NCI-H146 treated with DMSO at 0.1 percent for 48 hours (cell line): ENCODE results near the gene DSC3.

ENCODE experiments used
- DNase-seq: peaks from one replicate; lab custom pipeline; 2025; ENCODE audit not compliant: unreplicated experiment; lab: John Stamatoyannopoulos, UW

DSC3 gene

GRCh38 chr18:31042406-31043181 lies at the start of gene DSC3:
DSC3 (minus strand) TSS chr18:31042742; CDS start chr18:31042660, 82 bp downstream.
- no peak for DNase-seq

DNA sequence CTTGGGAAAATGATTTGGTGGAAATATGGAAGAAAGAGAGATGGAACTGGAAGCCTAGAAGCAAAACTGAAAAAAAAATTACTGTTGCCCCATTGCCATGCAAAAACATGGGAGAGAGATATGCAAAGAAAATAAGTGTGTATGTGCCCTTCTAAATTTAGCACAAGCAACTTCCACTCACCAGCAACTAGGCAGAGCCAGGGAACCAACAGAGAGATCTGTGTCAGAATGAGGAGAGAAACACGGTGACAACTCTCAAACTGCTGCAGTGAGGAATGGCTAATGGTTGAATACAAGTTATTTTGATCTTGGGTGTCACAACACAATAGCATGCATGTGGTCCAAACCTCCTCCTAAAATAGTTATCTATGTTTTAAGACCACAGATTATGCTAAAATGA lies 48.8 kb upstream of the DSC3 start:
- no peak for DNase-seq

DNA sequence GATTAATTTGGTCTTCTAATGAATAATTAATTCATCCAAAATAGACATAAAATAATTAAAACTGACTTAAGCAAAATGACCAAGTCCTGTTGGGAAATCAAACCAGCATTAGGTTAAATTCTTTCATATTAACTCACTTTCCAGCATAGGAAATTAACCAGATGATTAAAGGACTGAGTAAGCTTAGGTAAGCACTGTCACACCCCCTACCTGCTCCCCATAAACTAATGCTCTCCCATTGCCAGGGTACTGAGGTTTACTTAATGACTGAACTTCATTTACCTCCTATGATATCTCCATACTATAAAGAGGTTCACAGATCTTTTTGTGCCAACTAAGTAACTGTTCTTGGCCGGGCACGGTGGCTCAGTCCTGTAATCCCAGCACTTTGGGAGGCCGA lies 46.0 kb upstream of the DSC3 start:
- DNase-seq: no peak

DNA sequence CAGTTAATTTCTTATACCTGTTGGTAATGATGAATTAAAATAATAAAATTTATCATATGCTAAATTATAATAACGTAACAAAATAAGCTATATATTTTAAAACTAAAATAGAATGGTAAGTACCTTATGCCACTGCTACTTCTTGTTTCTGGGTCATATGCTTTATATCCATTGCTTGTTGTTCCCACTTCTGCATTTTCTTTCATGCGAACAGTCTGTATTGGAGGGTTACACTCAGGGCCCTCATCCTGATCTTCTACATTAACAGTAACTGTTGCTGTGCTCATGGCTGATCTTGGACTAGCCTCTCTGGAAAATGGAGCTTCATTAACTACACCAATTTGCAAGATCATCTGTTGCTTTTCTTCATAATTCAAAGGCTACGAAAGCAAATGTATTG lies 37.4 kb upstream of the DSC3 start:
- DNase-seq: no peak

DNA sequence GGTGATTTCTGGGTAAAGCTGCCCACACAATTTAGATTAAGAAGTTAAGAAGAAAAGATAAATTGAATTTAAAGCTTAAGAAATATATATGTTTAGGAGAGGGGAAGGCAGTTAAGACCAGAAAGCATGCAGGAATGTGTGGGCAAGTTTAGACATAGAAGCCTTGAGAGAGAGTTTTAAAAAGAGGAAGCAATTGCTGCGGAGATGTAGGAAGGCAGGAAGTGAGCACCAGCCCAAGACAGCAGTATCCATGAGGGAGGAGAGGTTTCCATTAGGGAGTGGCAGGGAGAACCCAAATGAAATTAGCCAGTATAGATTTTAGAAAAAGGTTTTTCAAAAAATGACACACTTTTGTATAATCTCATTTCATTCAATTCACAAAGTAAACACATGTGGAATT lies 35.3 kb upstream of the DSC3 start:
- DNase-seq: no peak

DNA sequence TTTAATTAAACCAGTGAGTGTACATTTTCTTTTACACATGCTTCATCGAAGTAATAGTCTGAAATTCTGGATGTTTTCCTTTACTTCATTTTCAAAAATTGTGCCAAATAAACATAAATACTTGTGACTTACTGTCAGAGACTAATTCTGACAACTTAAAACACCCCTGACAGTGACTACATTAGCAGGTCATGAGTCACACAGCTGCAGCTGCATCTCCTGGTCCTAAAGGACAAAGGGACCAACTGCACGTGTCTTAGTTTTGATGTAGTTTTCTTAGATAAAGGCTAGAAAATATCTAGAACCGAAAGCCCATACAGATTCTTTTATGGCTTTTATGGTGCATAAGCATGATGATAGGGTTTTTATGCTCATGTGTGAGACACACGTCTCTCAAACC lies 29.6 kb upstream of the DSC3 start:
- DNase-seq: no peak

- no peak for DNase-seq
These were observed 27.7 kb upstream of the DSC3 start for GRCh38 chr18:31070206-31070605.

DNA sequence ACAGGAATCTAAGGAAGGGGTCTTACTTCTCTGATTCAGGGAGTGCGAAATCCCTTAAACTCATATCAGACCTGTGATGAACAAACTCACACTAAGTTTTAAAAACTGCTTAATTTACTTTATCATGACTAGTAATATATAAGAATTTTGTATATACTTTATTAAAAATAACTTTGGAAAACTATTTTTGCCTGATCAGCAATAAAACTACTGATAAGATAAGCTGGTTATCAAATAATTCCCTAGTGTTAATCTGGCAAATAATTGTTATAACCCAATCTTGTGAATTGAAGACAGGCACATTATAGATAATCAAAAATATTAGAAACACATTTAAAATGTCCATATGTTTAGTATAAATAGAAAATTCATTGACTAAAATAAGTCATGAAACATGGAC lies 23.7 kb upstream of the DSC3 start:
- no peak for DNase-seq

DNA sequence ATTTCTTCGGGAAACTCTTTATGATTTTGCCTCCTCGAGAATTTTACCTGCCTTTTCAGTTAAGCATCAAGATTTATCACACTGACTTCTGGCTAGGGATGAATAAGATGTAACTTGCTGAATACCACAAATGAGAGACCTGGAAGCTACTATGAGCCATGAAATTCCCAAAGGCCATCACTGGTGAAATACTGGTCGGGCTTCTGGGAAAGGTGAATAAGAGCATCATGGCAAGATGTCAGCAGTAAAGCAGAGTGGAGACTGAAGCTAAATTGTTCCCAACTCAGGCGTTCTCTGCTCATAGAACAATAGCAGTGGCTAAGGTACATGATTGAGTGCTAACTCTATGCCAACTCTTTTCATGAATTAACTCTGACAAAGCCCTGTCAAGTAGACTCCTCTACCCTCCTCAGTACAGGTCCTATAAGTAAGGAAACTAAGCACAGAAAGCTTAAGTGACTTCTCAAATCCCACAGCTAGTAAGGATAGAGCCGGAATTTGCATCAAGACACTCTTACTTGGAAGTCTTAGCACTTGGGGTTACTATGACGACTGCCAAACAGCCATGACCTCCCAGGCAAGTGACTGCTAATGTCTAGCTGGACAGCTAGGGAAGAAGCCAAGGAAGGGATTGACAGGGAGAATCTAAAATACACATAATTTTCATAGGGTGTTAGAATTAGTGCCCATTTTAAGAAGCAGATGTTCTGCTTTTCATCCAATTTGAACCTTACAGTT lies 22.7 kb upstream of the DSC3 start:
- DNase-seq: no peak

DNA sequence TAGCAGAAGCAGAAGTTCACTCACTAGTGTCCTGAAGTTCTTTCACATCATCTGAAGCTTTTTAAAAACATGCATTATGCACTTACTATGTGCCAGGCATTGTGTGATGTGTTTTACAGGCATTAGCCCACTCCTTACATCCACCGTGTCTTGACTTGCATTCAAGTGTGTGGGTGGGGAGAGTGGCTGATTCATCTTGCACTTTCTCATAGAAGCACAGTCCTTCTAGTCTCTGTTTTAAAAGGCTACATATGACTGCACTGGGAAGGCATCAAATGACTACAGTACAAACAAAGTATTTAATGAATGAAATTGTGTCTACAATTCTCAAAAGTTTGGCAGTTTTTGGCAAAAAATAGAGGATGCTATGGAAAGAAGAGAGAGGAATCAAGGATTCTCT lies 21.6 kb upstream of the DSC3 start:
- DNase-seq: no peak

GRCh38 chr18:31061945-31062344 lies 19.4 kb upstream of the DSC3 start:
- no peak for DNase-seq

DNA sequence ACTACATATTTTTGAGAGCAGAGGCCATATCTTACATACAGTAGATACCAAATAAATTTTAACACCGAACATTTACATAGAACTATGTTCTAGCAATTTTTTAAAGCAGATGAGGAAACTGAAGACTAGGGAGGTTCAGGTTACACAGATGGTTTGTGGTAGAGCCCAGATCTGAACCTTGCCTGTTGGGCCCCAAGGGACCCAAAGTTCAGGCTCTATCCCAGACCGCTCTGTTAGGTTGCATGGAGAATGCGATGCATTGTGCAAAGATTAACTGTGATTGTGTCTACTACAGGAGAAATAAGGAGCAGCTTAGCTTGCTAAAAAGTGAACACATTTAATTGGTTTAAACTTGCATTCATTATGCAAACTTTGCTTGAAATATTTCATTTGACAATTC lies 16.4 kb upstream of the DSC3 start:
- no peak for DNase-seq

- no peak for DNase-seq
These were observed 15.4 kb upstream of the DSC3 start for GRCh38 chr18:31057917-31058316.

GRCh38 chr18:31057051-31057450 lies 14.5 kb upstream of the DSC3 start:
- no peak for DNase-seq

GRCh38 chr18:31056296-31056695 lies 13.8 kb upstream of the DSC3 start:
- DNase-seq: no peak

GRCh38 chr18:31050635-31051034 lies 8.1 kb upstream of the DSC3 start:
- DNase-seq: no peak

- DNase-seq: no peak
These were observed 6.6 kb upstream of the DSC3 start for GRCh38 chr18:31049189-31049588.

GRCh38 chr18:31048216-31048615 lies 5.7 kb upstream of the DSC3 start:
- DNase-seq: no peak

DNA sequence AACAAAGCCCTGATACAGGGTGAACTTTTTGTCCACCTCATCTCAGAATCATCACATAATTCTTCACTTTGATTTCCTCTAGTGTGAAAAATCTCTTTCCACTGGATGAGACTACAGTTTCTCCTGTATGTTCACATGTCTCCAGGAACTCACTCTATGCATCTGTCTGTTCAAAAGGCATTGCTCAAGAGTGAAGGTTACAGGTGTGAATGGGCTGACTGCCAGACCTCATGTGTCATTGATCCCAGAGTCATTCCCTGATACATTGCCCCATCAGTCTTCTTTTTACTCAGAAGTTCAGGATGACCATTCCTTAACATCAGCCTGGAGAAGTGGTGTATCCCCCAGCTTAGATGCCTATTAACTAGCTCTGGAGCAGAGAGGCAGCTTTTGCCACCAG lies 4.4 kb upstream of the DSC3 start:
- DNase-seq: no peak

GRCh38 chr18:31045599-31045998 lies 3.1 kb upstream of the DSC3 start:
- DNase-seq: no peak

DNA sequence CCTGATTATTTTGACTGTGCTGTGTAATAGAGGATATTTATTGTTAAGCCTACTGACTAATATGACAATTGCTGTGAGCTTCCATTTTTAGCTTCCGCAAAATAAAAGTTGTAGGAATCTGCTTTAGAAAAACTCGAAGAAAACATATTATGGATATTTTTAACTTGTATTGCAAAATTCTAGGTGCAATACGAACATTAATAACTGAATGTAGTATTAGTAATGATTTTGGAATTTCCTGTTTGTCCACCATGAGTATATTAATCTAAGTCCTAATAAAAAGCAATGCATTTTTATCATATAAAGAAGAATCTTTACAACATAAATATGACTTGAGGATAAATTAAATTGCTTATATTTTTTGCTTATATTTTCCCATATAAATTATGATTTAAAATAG lies 2.4 kb upstream of the DSC3 start:
- DNase-seq: no peak

DNA sequence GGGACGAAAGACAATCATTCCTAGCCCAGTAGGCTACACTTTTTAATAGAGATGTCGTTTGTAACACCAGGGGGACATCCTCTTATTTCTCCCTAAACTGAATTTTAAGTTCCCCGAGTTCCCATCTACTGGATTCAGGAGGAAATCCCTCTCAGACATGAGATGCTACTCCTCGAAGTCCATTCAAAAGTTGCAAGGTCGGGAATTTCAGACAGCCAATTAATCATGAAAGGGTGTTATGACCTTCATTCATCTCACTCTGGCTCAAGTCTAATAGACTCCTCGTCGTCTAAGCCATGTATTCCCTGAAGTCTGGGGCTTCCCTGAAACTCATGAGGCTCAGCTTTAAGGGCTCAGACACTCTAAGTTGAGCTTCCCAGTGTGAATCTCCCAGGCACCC lies 1.2 kb upstream of the DSC3 start:
- no peak for DNase-seq

GRCh38 chr18:31042084-31042405 lies 497 bp downstream of the DSC3 start:
- DNase-seq: no peak
